ENCODE measurements around the gene PLEKHM2. TPM values are rescaled to one million over a fixed set of nuclear protein-coding genes. Genes with fewer than 3 reads are reported as not detected.

The PLEKHM2 gene
- total RNA-seq, 2 experiments from 2014 or later, result 55.4 to 58.8 TPM

DNA sequence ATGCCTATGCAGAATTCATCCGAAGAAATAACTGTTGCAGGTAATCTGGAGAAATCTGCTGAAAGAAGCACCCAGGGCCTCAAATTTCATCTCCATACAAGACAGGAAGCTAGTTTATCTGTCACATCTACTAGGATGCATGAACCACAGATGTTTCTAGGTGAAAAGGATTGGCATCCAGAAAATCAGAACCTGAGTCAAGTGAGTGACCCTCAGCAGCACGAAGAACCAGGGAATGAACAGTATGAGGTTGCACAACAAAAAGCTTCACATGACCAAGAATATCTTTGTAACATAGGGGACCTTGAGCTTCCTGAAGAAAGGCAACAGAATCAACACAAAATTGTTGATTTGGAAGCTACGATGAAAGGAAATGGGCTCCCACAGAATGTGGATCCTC, 24.0 kb upstream of the PLEKHM2 start:
- ChIA-PET CTCF (no interaction called here), POLR2A (no interaction called here)
- no peak for DNase-seq
- Mint-ChIP-seq H3K27me3 (no peaks in the 10 kb centered on the region), H3K4me3 (no peak overlapping the region), H3K4me1 (peaks cover 5% of the 10 kb centered on the region), H3K9me3 (no peaks in the 10 kb centered on the region), H3K27ac (no peak overlapping the region), H3K36me3 (ENCODE audit: low read depth) (peaks cover 54% of the 10 kb centered on the region)

DNA sequence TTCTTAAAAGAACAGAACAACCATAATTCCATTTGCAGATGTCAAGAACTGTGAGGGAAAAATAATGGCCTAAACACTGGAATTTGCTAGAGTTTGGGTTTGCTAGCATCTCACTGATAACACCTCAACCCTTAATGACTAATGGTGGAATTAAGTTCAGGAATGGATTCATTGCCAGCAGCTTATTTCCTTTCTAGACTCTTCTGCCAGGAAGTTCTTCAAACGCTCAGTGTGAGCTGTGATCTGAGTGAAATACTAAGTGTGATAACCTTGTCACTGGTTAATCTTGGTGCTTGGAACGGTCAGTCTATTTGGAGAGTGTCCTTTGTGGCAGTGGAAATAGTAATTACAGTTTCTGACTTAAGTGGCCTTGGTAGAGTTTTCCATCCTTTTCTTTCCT, 21.6 kb upstream of the PLEKHM2 start:
- no peak overlapping the region for H3K27ac Mint-ChIP-seq
- no peaks in the 10 kb centered on the region for H3K4me1 Mint-ChIP-seq
- H3K36me3 Mint-ChIP-seq (ENCODE audit: low read depth), result peaks cover 48% of the 10 kb centered on the region
- H3K4me3 Mint-ChIP-seq, result no peak overlapping the region
- H3K27me3 Mint-ChIP-seq, result no peaks in the 10 kb centered on the region
- DNase-seq, result no peak
- H3K9me3 Mint-ChIP-seq, result no peaks in the 10 kb centered on the region
- POLR2A ChIA-PET, result no interaction called here
- CTCF ChIA-PET, result no interaction called here

DNA sequence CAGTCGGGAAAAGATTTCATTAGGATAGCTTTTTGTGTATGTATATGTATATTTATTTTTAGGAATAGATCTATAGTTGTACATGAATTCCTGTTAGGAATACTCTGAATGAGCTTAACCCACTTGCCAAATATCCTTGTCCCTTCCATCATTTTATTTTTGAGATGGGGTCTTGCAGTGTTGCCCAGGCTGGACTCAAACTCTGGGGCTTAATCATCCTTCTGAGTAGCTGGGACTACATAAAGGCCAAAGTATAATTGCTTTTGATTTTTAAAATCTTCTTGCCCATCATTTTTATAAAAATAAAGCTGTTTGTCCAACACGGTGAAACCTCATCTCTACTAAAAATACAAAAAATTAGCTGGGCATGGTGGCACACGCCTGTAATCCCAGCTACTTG, 20.2 kb upstream of the PLEKHM2 start:
- peaks cover 46% of the 10 kb centered on the region for H3K36me3 Mint-ChIP-seq (ENCODE audit: low read depth)
- H3K27me3 Mint-ChIP-seq, result no peaks in the 10 kb centered on the region
- H3K9me3 Mint-ChIP-seq, result no peaks in the 10 kb centered on the region
- CTCF ChIA-PET, result interaction anchor here (0.6 to 1.3 kb wide), 3 partner anchors 8 to 21 kb away, joined by 3 to 5 read pairs (median 3); no protein-coding TSS in a partner anchor
- DNase-seq, result no peak
- no peak overlapping the region for H3K27ac Mint-ChIP-seq
- no peak overlapping the region for H3K4me3 Mint-ChIP-seq
- POLR2A ChIA-PET, result interaction anchor here (0.6 to 0.8 kb wide), 3 partner anchors 13 to 46 kb away, joined by 3 read pairs; no protein-coding TSS in a partner anchor
- peaks cover 1% of the 10 kb centered on the region for H3K4me1 Mint-ChIP-seq

DNA sequence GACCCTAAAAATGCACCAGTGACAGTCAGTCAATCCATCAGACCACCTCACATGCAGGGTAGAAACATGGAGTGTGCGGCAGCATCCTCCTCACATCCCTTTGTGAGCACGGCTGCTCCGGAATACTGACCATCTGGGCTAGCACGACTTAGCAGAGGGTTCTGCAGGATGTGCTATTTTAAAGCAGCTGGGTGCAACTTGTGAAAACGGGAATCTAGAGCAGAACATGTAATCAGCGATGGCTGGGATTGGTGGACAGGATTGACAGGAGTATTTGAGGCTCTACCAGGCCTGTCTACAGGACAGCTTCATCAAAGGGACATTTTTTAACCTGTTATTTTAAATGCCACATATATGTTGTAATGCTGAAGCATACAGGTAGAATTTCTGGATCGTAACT, 16.8 kb upstream of the PLEKHM2 start:
- ChIA-PET POLR2A (no interaction called here), CTCF (no interaction called here)
- no peak for DNase-seq
- Mint-ChIP-seq H3K27ac (no peak overlapping the region), H3K4me1 (peaks cover 1% of the 10 kb centered on the region), H3K36me3 (ENCODE audit: low read depth) (peaks cover 17% of the 10 kb centered on the region), H3K9me3 (no peaks in the 10 kb centered on the region), H3K27me3 (no peaks in the 10 kb centered on the region), H3K4me3 (no peak overlapping the region)

DNA sequence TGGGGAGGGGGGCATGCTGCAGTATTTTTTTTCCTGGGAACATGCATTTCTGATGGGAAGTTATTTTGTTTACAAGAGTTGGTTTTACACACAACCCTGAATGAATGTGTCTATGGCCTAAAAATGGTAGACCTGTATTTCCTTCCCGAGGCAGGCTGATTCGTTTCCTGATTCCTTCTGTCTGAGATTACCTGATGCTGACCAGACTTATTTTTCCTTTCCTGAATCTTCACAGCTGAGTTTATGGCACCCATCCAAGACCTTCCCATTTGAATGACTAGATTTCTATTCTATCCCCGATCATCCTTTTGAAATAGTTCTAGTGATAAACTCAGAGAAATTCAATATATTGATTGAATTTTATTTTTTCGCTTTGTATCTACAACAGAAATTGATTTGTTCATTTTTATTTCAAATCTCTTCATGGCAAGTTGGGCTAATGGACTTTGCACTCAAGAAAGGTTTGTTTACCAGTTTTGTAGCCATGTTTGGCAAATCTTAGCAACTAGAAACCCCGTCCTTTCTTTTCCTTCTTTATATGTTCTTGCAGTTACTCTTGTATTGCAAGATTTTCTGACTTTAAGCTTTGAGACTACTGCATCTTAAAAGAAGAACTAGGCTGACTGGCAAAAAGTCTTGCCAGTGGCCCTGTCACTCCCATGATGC, 15.9 kb upstream of the PLEKHM2 start:
- DNase-seq, result no peak
- Mint-ChIP-seq H3K4me3 (no peak overlapping the region), H3K27ac (no peak overlapping the region), H3K9me3 (no peaks in the 10 kb centered on the region), H3K27me3 (no peaks in the 10 kb centered on the region), H3K36me3 (ENCODE audit: low read depth) (peaks cover 14% of the 10 kb centered on the region), H3K4me1 (peaks cover 1% of the 10 kb centered on the region)
- POLR2A ChIA-PET, result no interaction called here
- CTCF ChIA-PET, result no interaction called here

GRCh38 chr1:15669074-15669473, 15.0 kb upstream of the PLEKHM2 start:
- POLR2A ChIA-PET, result interaction anchor here (1.3 kb wide), 1 partner anchor 16 kb away, joined by 5 read pairs; no protein-coding TSS in a partner anchor
- Mint-ChIP-seq H3K27me3 (no peaks in the 10 kb centered on the region), H3K36me3 (ENCODE audit: low read depth) (peaks cover 14% of the 10 kb centered on the region), H3K27ac (no peak overlapping the region), H3K4me3 (no peak overlapping the region), H3K4me1 (peaks cover 1% of the 10 kb centered on the region), H3K9me3 (no peaks in the 10 kb centered on the region)
- CTCF ChIA-PET, result no interaction called here
- no peak for DNase-seq

DNA sequence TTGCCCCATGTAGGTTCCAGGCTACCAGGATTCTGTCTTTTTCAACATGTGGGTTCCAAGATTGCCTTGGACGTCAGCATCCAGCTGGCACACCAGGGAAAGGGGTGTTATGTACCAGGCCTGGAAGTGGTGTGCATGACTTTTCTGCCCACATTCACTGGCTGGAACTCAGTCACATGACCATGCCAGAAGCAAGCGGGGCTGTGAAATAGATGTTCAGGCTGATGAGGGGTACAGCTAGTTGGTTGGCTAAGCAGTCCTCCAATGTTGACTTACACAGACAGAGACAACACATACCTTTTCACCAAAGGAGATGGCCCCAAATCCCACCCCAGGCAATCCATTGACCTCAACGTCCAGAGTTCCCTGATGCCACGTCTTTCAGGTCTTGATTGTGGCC, 14.3 kb upstream of the PLEKHM2 start:
- DNase-seq, result no peak
- CTCF ChIA-PET, result no interaction called here
- H3K27ac Mint-ChIP-seq, result no peak overlapping the region
- H3K4me1 Mint-ChIP-seq, result peaks cover 1% of the 10 kb centered on the region
- no peaks in the 10 kb centered on the region for H3K27me3 Mint-ChIP-seq
- POLR2A ChIA-PET, result interaction anchor here (1.3 kb wide), 1 partner anchor 15 kb away, joined by 5 read pairs; no protein-coding TSS in a partner anchor
- no peaks in the 10 kb centered on the region for H3K9me3 Mint-ChIP-seq
- H3K36me3 Mint-ChIP-seq (ENCODE audit: low read depth), result peaks cover 14% of the 10 kb centered on the region
- no peak overlapping the region for H3K4me3 Mint-ChIP-seq

GRCh38 chr1:15671430-15671829, 12.7 kb upstream of the PLEKHM2 start:
- H3K27me3 Mint-ChIP-seq, result no peaks in the 10 kb centered on the region
- H3K4me3 Mint-ChIP-seq, result no peak overlapping the region
- POLR2A ChIA-PET, result interaction anchor here (1.1 to 1.7 kb wide), 2 partner anchors 14 to 35 kb away, joined by 3 to 4 read pairs; no protein-coding TSS in a partner anchor
- no peak overlapping the region for H3K27ac Mint-ChIP-seq
- peaks cover 9% of the 10 kb centered on the region for H3K36me3 Mint-ChIP-seq (ENCODE audit: low read depth)
- no peak for DNase-seq
- H3K9me3 Mint-ChIP-seq, result no peaks in the 10 kb centered on the region
- peaks cover 1% of the 10 kb centered on the region for H3K4me1 Mint-ChIP-seq
- CTCF ChIA-PET, result no interaction called here

- Mint-ChIP-seq H3K4me1 (peaks cover 3% of the 10 kb centered on the region), H3K4me3 (no peak overlapping the region), H3K27me3 (no peaks in the 10 kb centered on the region), H3K27ac (no peak overlapping the region), H3K36me3 (ENCODE audit: low read depth) (no peaks in the 10 kb centered on the region), H3K9me3 (no peaks in the 10 kb centered on the region)
- POLR2A ChIA-PET, result no interaction called here
- no peak for DNase-seq
- CTCF ChIA-PET, result no interaction called here
These were observed 9.5 kb upstream of the PLEKHM2 start for GRCh38 chr1:15674386-15675159.

GRCh38 chr1:15676010-15676409, 8.1 kb upstream of the PLEKHM2 start:
- Mint-ChIP-seq H3K36me3 (ENCODE audit: low read depth) (no peaks in the 10 kb centered on the region), H3K27me3 (no peaks in the 10 kb centered on the region), H3K27ac (no peak overlapping the region), H3K4me3 (no peak overlapping the region), H3K4me1 (peaks cover 8% of the 10 kb centered on the region), H3K9me3 (no peaks in the 10 kb centered on the region)
- DNase-seq, result no peak
- CTCF ChIA-PET, result no interaction called here
- POLR2A ChIA-PET, result interaction anchor here (0.6 kb wide), 1 partner anchor 9 kb away, joined by 4 read pairs; no protein-coding TSS in a partner anchor

DNA sequence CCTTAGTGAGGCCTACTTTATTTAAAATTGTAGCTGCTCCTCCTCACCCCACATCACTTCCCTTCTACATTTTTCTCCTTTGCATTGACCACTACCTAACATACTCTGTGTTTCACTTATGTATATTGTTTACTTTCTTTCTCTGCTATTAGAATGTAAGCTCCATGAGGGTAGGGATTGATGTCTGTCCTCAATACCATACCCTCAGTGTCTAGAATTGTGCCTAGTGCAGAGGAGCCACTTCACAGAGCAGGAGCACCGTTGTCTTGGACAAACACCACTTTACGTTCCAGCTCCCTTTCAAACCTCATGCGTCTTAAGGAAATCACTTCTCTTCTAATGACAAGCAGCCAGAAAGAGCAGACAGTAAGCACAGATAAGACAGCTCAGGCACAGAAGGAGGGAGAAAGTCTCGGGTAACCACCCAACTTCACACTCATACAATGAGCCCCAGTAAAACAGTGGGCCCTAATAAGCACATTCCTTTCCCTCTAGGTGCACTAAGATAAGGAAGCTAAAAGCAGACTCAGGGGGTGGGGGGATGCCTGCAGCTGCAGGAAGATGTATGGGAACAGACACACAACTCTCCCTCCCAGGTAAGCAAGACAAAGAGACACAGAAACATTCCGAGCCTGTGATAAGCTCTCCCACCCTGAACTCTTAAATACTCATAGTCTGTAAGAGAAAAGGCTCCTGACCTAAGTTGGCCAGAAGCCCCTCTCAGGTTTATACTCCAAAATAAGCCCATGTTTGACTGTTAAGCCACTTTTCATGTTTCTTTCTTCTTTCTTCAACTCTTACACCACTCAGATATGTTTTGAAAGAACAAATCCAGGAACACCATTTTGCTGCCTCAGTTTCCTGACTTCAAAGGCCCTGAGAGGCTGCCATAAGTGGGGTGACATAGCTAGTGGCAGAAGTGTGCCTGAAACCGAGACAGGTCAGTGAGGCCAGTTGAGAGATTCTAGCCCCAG, 7.1 kb upstream of the PLEKHM2 start:
- H3K27ac Mint-ChIP-seq, result no peak overlapping the region
- H3K4me3 Mint-ChIP-seq, result no peak overlapping the region
- no peak for DNase-seq

DNA sequence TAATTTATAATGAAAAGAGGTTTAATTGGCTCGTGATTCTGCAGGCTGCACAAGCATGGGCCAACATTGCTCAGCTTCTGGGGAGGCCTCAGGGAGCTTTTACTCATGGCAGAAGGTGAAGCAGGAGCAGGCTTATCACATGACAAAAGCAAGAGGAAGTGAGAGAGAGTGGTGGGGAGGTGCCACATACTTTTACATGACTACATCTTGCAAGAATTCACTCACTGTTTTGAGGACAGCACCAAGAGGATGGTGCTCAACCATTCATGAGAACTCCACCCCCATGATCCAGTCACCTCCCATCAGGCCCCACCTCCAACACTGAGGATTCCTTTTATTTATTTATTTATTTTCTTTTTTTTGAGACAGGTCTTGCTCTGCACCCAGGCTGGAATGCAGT, 5.5 kb upstream of the PLEKHM2 start:
- CTCF ChIA-PET, result no interaction called here
- no peak overlapping the region for H3K4me3 Mint-ChIP-seq

More for the DNA sequence above, 7.1 kb upstream of the PLEKHM2 start:
- Mint-ChIP-seq H3K36me3 (ENCODE audit: low read depth) (no peaks in the 10 kb centered on the region), H3K9me3 (no peaks in the 10 kb centered on the region), H3K4me1 (peaks cover 12% of the 10 kb centered on the region), H3K27me3 (no peaks in the 10 kb centered on the region)
- ChIA-PET POLR2A (interaction anchor here (0.7 kb wide), 2 partner anchors 13 to 59 kb away, joined by 3 read pairs; no protein-coding TSS in a partner anchor), CTCF (interaction anchor here (0.8 to 0.9 kb wide), 2 partner anchors 22 to 23 kb away, joined by 3 read pairs; no protein-coding TSS in a partner anchor)

More for the DNA sequence above, 5.5 kb upstream of the PLEKHM2 start:
- no peaks in the 10 kb centered on the region for H3K9me3 Mint-ChIP-seq
- POLR2A ChIA-PET, result no interaction called here
- DNase-seq, result no peak
- H3K4me1 Mint-ChIP-seq, result peaks cover 17% of the 10 kb centered on the region
- no peak overlapping the region for H3K27ac Mint-ChIP-seq
- H3K36me3 Mint-ChIP-seq (ENCODE audit: low read depth), result no peaks in the 10 kb centered on the region
- H3K27me3 Mint-ChIP-seq, result no peaks in the 10 kb centered on the region

All from activated CD4-positive, alpha-beta memory T cell treated with anti-CD3 and anti-CD28 coated beads, Interleukin-2, amount 10 ng/mL, durations not matched to agents 7 days and 5 days (primary cell).